GM12878 (cell line): Measurements from ENCODE around the gene GRM1. TPM values are rescaled to one million over a fixed set of nuclear protein-coding genes. Genes with fewer than 3 reads are reported as not detected.

Experiments used
- ATAC-seq: fragments of 200-7000 bp; cut with Tn5 transposase; 3 replicates; pipeline ENCODE4 v1.9.1; 2020; ENCODE audit warnings: mild to moderate bottlenecking, moderate library complexity
- BruUV-seq: library from RNA; stranded (reverse); fragments of 400-500 nt; replicated peaks from 2 replicates; lab custom pipeline; 2021; lab: Mats Ljungman, UMichigan
- CTCF ChIA-PET: fragments of 300-600 bp; sonication (Branson Sonifier 250); formaldehyde crosslinking; extraction: SDS; loops from one replicate; lab custom pipeline; 2021; ENCODE audit warnings: inconsistent platforms; lab: Yijun Ruan, JAX
- POLR2A ChIA-PET: fragments of 350-600 bp; formaldehyde crosslinking; extraction: SDS; loops from one replicate; lab custom pipeline; 2021; ENCODE audit warnings: inconsistent platforms; lab: Charles Lee
- RAD21 ChIA-PET: fragments of 300-600 bp; sonication (Branson Sonifier 250); formaldehyde crosslinking; loops from one replicate; lab custom pipeline; 2023; ENCODE audit warnings: antibody characterized with exemption; ENCODE audit not compliant: unreplicated experiment; lab: Charles Lee
- SMC1A ChIA-PET: fragments of 300-600 bp; sonication (Branson Sonifier 250); formaldehyde crosslinking; loops from one replicate; lab custom pipeline; 2023; ENCODE audit not compliant: unreplicated experiment, uncharacterized antibody; lab: Charles Lee
- DNase-seq: peaks from one replicate; pipeline ENCODE4 v3.0.0-alpha.2; 2011; ENCODE audit warnings: low read depth, low spot score
- FAIRE-seq: peaks from 3 replicates; lab custom pipeline; 2011; peaks lifted over from hg19 to GRCh38; lab: Jason Lieb, UNC
- H2AFZ ChIP-seq: 2 replicates; pipeline ENCODE4 v1.6.0; 2011; ENCODE audit warnings: low read depth, low read length, control low read depth; ENCODE audit not compliant: control insufficient read depth
- H3K27ac ChIP-seq: 2 replicates; pipeline ENCODE4 v1.5.1; 2011; ENCODE audit warnings: control low read depth; ENCODE audit not compliant: control insufficient read depth, insufficient read depth
- H3K27me3 ChIP-seq, 2 experiments: replicated peaks in 1 of 2; 2 replicates each; pipeline versions ENCODE4 v1.6.0 to v1.6.1; 2011; ENCODE audit warnings: low read length in 1 of 2; ENCODE audit not compliant: control insufficient read depth in 2 of 2, insufficient read depth in 2 of 2
- H3K36me3 ChIP-seq, 2 experiments: 2 replicates each; pipeline ENCODE4 v1.5.1; 2011; ENCODE audit warnings: low read length in 1 of 2; ENCODE audit not compliant: control insufficient read depth in 2 of 2, insufficient read depth in 2 of 2
- H3K4me1 ChIP-seq: 2 replicates; pipeline ENCODE4 v1.6.1; 2011; ENCODE audit warnings: mild to moderate bottlenecking, low read length, moderate library complexity, mixed read lengths; ENCODE audit not compliant: control insufficient read depth, insufficient read depth
- H3K4me2 ChIP-seq: 2 replicates; pipeline ENCODE4 v1.6.0; 2011; ENCODE audit warnings: control low read depth; ENCODE audit not compliant: control insufficient read depth, insufficient read depth
- H3K4me3 ChIP-seq: fragments of 200-600 bp; sonication (generic); 2 replicates; pipeline ENCODE4 v1.5.1; 2016
- H3K79me2 ChIP-seq: 2 replicates; pipeline ENCODE4 v1.6.0; 2011; ENCODE audit warnings: low read length; ENCODE audit not compliant: control insufficient read depth, insufficient read depth
- H3K9ac ChIP-seq: 2 replicates; pipeline ENCODE4 v1.8.0; 2011; ENCODE audit warnings: low read length, control low read depth, mixed read lengths; ENCODE audit not compliant: control insufficient read depth, insufficient read depth
- H3K9me3 ChIP-seq: replicated peaks from 3 replicates; pipeline ENCODE4 v1.5.1; 2011; ENCODE audit warnings: mild to moderate bottlenecking, low read length; ENCODE audit not compliant: control insufficient read depth, insufficient read depth
- H4K20me1 ChIP-seq: 2 replicates; pipeline ENCODE4 v1.6.0; 2011; ENCODE audit not compliant: control insufficient read depth, insufficient read depth
- CBFB ChIP-seq: IDR thresholded peaks from 2 replicates; pipeline ENCODE4 v1.6.1; 2016; ENCODE audit warnings: antibody characterized with exemption, low read depth
- SMC3 ChIP-seq: IDR thresholded peaks from 2 replicates; pipeline ENCODE4 v1.6.1; 2011; ENCODE audit warnings: low read length, improper control_type of control experiment, borderline replicate concordance
- STAT1 ChIP-seq: fragments of 450-650 bp; conservative IDR thresholded peaks from 2 replicates; pipeline ENCODE4 v1.6.1; 2014; ENCODE audit warnings: antibody characterized with exemption, mild to moderate bottlenecking
- TCF7 ChIP-seq: IDR thresholded peaks from 2 replicates; pipeline ENCODE4 v1.6.1; 2014; ENCODE audit warnings: antibody characterized with exemption, borderline replicate concordance
- USF1 ChIP-seq: IDR thresholded peaks from 2 replicates; pipeline ENCODE4 v1.6.1; 2011; ENCODE audit warnings: borderline replicate concordance, low read depth, mild to moderate bottlenecking, moderate library complexity, mixed read lengths, low read length; ENCODE audit not compliant: insufficient read depth; ENCODE audit errors: extremely low read length
- YY1 ChIP-seq: IDR thresholded peaks from 2 replicates; pipeline ENCODE4 v1.6.1; 2011; ENCODE audit warnings: low read depth, mild to moderate bottlenecking, low read length
- ZNF217 ChIP-seq: fragments of 450-650 bp; IDR thresholded peaks from 2 replicates; pipeline ENCODE4 v1.6.1; 2017; ENCODE audit warnings: antibody characterized with exemption, mild to moderate bottlenecking
- WGBS: methylation state at CpG from one replicate; pipeline ENCODE4 v1.1.6; 2016; ENCODE audit warnings: low lambda C conversion rate; ENCODE audit not compliant: insufficient replicate concordance, insufficient coverage; ENCODE audit errors: missing lambda C conversion rate; 5-methylcytosine and 5-hydroxymethylcytosine counted together
- in situ Hi-C: fragments of 300-500 bp; cut with MboI; formaldehyde crosslinking; loops from 9 replicates; pipeline ENCODE4 v1.14.3; 2018; ENCODE audit warnings: mixed read lengths
- intact Hi-C: fragments of 100-400 bp; cut with micrococcal nuclease; formaldehyde crosslinking; loops from one replicate; pipeline ENCODE4 v1.14.2; 2022; ENCODE audit not compliant: unreplicated experiment
- polyA plus RNA-seq, 11 experiments: library from polyadenylated mRNA; depleted of rRNA in 4 of 11; unstranded in 6 of 11; stranded (reverse) in 5 of 11; fragments of >200 nt; fragmentation: Nextera tagmentation in 4 of 11; fragmentation: Illumina TruSeq in 1 of 11; extraction: Ambion mirVana in 4 of 11; extraction: Trizol in 1 of 11; gene quantifications; 1 replicate in 1 of 11; 2 replicates in 10 of 11; pipeline versions ENCODE4 v1.2.1 to v1.2.3, GENCODE V29; 2011 to 2016; ENCODE audit warnings: inconsistent platforms in 2 of 11, missing spikeins in 2 of 11, low read depth in 1 of 11
- total RNA-seq, 4 experiments: library from RNA; depleted of rRNA in 3 of 4; stranded (reverse); fragments of >200 nt in 3 of 4; fragmentation: Illumina TruSeq in 1 of 4; extraction: Trizol in 1 of 4; gene quantifications; 2 replicates each; pipeline versions ENCODE4 v1.2.1 to v1.2.3, GENCODE V29; 2013 to 2021
- TF ChIP-seq, protein P1 (sequence below): fragments of 450-650 bp; formaldehyde crosslinking; IDR thresholded peaks from 2 replicates; pipeline ENCODE4 v1.5.0; 2022; ENCODE audit warnings: mild to moderate bottlenecking, missing genetic modification characterization

Gene GRM1
- total and polyA plus RNA-seq, 10 of the 15 experiments (the other 5 are each of a cell fraction or from before 2014, with no cell fraction given), result 0.04 TPM; not detected in 9

DNA sequence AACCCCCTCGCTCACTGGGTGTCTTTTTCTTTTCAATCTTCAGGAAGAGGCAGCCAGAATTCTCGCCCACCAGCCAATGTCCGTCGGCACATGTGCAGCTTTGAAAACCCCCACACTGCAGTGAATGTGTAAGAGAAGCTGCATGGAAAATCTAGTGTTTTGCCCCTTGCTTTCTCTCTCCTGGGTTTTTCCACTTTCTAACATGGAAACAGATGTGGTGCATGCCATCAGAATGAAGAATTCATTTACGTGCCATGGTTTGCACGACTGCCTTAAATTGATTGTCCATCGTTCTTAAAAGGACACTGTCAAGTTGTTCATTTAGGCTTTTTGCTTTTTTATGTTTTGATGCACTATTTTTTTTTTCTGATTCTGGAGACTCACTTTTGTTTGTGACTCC is 397.7 kb downstream of the GRM1 start (continued):
- no peak for TF ChIP-seq SMC3

GRCh38 chr6:146429831-146430230 is 401.0 kb downstream of the GRM1 start:
- POLR2A ChIA-PET, result no interaction called here
- SMC1A ChIA-PET, result interaction anchor here (0.6 kb wide), 1 partner anchor 125 kb away, joined by 3 read pairs; no protein-coding TSS in a partner anchor

More at GRCh38 chr6:146429831-146430230, 401.0 kb downstream of the GRM1 start:
- Histone ChIP-seq H3K27ac (no peak overlapping the region), H3K79me2 (no peaks in the 10 kb centered on the region), H2AFZ (no peak overlapping the region), H3K27me3 (no peaks in the 10 kb centered on the region; a peak in 2 of 4 replicates), H4K20me1 (no peaks in the 10 kb centered on the region), H3K4me3 (no peak overlapping the region), H3K36me3 (no peaks in the 10 kb centered on the region), H3K4me1 (no peaks in the 10 kb centered on the region), H3K9ac (no peak overlapping the region), H3K4me2 (no peak overlapping the region), H3K9me3 (no peaks in the 10 kb centered on the region)
- CTCF ChIA-PET, result no interaction called here
- WGBS, result 93% methylated on average over 4 of the region's 4 CpGs
- TF ChIP-seq YY1, result no peak
- no peak for TF ChIP-seq USF1
- no peak for TF ChIP-seq CBFB
- TF ChIP-seq STAT1, result no peak
- no peak for TF ChIP-seq TCF7
- TF ChIP-seq ZNF217, result no peak
- TF ChIP-seq, protein P1, sequence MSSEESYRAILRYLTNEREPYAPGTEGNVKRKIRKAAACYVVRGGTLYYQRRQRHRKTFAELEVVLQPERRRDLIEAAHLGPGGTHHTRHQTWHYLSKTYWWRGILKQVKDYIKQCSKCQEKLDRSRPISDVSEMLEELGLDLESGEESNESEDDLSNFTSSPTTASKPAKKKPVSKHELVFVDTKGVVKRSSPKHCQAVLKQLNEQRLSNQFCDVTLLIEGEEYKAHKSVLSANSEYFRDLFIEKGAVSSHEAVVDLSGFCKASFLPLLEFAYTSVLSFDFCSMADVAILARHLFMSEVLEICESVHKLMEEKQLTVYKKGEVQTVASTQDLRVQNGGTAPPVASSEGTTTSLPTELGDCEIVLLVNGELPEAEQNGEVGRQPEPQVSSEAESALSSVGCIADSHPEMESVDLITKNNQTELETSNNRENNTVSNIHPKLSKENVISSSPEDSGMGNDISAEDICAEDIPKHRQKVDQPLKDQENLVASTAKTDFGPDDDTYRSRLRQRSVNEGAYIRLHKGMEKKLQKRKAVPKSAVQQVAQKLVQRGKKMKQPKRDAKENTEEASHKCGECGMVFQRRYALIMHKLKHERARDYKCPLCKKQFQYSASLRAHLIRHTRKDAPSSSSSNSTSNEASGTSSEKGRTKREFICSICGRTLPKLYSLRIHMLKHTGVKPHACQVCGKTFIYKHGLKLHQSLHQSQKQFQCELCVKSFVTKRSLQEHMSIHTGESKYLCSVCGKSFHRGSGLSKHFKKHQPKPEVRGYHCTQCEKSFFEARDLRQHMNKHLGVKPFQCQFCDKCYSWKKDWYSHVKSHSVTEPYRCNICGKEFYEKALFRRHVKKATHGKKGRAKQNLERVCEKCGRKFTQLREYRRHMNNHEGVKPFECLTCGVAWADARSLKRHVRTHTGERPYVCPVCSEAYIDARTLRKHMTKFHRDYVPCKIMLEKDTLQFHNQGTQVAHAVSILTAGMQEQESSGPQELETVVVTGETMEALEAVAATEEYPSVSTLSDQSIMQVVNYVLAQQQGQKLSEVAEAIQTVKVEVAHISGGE (CRISPR knock-in tag), result no peak
- BruUV-seq, result no TSS peak
- FAIRE-seq, result no peak
- RAD21 ChIA-PET, result no interaction called here
- DNase-seq, result no peak
- no peak for ATAC-seq
- in situ Hi-C loops (no loop called here), intact Hi-C loops (no loop called here)
